HTERT RPE-1 (cell line): ENCODE measurements around the gene EPS15.
"Not testable (repeated sequence)": the region's sequence is repeated elsewhere in the genome, so short reads cannot be mapped to it uniquely, and the experiment has no call there.

ENCODE experiments used
- in situ Hi-C: fragments of 300-500 bp; cut with MboI; formaldehyde crosslinking; loops from 4 replicates; pipeline ENCODE4 v1.14.3; 2020; ENCODE audit warnings: low sequenced_read_pairs

Gene EPS15

DNA sequence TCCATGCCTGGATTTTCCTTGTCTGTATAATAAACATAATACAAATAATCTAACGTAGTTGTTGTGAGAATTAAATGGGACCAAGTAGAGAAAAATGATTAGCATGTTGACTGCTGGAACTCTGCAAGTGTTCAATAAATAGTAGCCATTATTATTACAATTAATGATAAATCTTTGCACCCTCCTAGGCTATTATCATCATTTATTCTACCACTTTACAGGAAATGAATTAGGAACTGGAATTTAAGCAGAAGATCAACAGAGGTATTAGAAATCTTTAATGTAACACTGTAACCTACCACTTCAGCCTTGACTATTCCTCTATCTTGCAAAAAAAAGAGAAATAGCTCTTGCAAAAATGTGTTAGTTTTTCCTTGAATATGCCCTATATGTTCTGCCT, 126.8 kb downstream of the EPS15 start:
- in situ Hi-C loops = no loop called here

DNA sequence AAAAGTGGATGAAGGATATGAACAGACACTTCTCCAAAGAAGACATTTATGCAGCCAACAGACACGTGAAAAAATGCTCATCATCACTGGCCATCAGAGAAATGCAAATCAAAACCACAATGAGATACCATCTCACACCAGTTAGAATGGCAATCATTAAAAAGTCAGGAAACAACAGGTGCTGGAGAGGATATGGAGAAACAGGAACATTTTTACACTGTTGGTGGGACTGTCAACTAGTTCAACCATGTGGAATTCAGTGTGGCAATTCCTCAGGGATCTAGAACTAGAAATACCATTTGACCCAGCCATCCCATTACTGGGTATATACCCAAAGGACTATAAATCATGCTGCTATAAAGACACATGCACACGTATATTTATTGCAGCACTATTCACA, 128.4 kb downstream of the EPS15 start:
- in situ Hi-C loops = not testable (repeated sequence)

DNA sequence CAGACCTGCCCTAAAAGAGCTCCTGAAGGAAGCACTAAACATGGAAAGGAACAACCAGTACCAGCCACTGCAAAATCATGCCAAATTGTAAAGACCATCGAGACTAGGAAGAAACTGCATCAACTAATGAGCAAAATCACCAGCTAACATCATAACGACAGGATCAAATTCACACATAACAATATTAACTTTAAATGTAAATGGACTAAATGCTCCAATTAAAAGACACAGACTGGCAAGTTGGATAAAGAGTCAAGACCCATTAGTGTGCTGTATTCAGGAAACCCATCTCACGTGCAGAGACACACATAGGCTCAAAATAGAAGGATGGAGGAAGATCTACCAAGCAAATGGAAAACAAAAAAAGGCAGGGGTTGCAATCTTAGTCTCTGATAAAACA, 131.8 kb downstream of the EPS15 start:
- in situ Hi-C loops = not testable (repeated sequence)

DNA sequence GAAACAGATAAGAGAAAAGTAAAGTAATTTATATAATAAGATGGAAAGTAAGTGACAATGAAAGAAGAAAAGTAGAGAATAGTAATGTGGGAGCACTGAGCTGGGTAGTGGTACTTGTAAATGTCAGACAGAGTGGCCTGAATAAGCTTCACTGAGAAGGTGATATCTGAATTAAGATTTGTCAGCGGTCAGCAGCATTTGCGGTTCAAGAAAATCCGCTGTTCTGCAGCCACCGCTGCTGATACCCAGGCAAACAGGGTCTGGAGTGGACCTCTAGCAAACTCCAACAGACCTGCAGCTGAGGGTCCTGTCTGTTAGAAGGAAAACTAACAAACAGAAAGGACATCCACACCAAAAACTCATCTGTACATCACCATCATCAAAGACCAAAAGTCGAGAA, 132.8 kb downstream of the EPS15 start:
- in situ Hi-C loops = not testable (repeated sequence)

DNA sequence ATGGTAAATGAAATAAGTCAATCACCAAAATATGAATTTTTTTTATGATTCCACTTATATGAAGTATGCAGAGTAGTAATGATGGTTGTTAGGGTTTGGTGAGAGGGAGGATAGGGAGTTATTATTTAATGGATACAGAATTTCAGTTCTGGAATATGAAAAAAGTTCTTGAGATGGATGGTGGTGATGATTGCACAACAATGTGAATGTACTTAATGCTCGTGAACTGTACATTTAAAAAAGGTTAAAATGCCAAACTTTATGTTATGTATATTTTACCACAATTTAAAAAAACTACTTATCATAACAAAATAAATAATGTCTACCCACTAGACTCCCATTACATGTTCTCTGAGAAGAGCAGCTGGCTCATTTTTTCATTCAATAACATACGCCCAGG, 133.3 kb downstream of the EPS15 start:
- in situ Hi-C loops = no loop called here

DNA sequence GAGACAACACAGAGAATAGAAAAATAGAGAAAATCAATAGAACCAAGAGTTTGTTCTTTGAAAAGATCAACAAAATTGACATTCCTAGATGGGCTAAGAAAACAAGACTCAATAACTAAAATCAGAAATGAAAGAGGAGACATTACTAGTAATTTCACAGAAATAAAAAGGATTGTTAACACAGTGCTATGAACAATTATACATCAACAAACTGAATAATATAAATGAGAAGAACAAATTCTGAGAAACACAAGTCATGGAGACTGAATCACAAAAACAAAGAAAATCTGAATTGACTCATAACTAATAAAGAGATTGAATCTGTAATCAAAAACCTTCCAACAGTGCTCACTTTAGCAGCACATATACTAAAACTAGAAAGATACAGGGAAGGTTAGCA, 137.1 kb downstream of the EPS15 start:
- in situ Hi-C loops = no loop called here

DNA sequence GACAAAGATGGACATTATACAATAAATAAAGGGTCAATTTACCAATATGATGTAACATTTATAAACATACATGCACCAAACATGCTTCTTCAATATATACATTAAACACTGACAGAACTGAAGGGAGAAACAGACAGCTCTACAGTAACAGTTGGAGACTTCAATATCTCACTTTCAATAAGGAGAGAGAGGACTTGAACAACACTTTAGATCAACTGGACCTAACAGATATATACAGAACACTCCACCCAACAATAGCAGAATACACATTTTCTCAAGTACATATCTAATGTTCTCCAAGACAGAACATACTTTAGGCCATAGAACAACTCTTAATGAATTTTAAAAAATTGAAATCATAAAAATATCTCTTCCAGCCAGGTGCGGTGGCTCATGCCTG, 138.1 kb downstream of the EPS15 start:
- in situ Hi-C loops = no loop called here

DNA sequence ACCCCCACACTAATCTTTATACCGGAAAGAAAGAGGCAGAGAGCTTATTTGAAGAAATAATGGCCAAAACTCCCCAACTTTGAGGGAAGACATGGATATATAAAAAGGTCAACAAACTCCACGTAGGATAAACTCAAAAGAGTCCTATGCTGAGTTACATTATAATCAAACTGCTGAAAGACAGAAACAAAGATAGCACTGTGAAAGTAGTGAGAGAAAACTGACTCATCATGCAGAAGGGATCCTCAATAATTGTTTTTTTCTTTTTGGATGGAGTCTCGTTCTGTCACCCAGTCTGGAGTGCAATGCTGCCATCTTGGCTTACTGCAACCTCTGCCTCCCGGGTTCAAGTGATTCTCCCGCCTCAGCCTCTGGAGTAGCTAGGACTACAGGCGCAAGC, 140.2 kb downstream of the EPS15 start:
- in situ Hi-C loops = no loop called here

DNA sequence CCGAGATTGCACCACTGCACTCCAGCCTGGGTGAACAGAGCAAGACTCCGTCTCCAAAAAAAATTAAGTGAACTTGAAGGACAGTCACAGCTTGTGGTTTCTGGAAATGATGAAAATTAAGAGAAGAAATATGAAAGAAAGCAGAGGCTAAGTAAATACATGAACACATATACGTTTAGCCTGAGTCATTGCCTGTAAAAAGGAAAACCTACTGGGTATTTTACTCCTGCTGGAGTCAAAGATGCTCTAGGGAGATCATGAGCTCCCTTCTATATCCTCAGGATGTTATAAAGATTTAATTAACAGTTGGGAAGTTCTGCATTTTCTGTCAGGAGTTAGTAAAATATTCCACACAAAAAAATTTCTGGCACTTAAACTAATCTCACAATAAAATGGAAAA, 145.2 kb downstream of the EPS15 start:
- in situ Hi-C loops = no loop called here

DNA sequence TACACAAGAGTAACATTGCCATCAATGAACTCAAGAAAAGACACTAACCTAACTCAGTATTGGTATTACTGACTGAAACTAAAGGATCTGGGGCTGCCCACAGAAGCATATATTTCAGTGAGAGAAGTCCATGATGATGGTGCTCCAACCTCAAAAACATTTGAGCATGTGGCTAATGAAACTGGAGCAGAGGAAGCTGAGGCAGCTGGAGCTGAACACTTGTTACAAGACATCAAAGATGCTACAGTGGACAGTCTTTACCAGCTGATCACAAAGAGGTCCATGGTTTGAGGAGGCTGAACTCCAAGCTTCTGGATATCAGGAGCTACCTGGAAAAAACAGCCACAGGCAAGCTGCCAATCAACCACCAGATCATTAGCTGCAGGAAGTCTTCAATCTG, 146.5 kb downstream of the EPS15 start:
- in situ Hi-C loops = no loop called here

DNA sequence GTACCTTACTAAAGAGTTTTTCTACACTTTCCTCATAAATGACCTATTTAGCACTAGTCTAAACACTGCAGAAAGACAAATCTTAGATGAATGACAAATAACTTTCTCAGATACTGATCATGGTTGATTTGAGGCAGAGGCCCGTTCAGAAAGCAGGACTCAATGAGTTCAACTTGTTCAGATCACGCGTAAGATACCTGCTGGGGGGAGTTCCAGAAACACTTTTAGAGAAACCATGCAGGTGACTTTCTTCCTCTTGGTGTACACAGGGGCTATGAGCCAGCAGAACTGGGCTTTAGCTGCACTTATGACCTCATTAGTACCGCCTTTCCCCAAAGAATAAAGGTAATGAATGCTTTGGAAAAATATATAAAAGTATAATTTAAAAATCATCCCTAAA, 149.9 kb downstream of the EPS15 start:
- in situ Hi-C loops = no loop called here

DNA sequence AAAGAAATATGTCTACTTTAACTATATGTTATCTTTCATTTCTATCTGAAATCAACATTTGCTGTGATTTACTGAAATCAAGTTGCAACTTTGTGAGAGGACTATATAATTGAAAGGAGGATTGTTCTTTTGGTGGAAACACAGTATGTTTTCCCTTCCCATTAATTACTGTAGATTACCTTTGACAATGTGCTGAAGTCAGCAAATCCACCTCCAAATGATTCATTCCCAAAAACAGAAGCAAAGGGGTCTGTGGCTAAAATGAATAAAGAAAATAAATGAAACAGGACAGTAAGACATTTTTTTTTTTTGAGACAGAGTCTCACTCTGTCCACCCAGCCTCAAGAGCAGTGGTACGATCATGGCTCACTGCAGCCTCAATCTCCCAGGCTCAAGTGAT, 153.3 kb downstream of the EPS15 start:
- in situ Hi-C loops = no loop called here

DNA sequence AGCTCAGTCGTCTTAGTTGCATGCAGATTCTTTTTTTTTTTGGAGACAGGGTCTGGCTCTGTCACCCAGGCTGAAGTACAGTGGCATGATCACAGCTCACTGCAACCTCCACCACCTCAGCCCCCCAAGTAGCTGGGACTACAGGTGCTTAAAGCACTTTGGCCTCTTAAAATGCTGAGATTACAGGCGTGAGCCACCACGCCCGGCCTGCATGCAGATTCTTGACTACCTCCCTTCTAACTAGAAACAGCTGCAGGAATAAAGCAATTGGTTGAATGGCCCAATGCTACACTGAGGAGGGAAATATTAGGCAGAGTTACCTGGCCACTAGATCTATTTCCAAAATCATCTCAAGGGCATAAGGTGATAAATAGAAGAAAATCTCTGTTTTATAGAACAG, 159.2 kb downstream of the EPS15 start:
- in situ Hi-C loops = no loop called here

DNA sequence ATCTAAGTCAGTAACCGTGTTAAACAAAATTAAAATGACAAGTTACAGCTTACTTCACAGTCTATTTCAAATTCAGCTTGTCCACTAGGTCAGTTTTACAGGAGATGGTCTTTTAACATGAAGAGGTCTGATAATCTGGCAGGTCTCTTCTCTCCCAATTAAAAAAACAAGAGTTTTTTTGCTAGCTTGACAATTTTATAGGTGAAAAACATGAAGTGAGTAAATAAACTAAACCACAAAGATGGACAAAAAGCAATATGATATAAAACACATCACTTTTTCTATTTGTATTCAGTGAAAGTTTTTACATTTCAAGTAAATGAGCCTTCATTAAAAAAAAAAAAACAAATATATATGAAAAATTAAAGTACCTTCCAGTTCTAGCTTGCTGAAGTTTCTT, 163.7 kb downstream of the EPS15 start:
- in situ Hi-C loops = no loop called here

DNA sequence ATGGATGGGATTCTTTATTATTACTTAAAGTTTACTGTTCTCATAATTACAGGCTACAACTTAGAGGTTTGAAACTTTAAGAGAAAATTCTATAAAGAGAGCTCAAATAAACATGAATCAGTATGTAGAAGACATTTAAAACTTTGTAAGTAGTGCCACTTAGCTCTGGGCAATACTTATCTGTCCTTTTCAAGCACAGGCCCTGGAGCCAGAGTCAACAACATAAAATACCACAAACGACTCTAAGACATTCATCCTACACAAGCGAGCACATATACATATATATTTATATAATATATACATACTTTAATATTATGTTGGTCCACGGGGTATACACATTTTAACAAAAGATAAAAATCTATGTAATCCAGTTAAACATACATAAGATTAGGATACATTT, 164.7 kb downstream of the EPS15 start:
- in situ Hi-C loops = no loop called here

DNA sequence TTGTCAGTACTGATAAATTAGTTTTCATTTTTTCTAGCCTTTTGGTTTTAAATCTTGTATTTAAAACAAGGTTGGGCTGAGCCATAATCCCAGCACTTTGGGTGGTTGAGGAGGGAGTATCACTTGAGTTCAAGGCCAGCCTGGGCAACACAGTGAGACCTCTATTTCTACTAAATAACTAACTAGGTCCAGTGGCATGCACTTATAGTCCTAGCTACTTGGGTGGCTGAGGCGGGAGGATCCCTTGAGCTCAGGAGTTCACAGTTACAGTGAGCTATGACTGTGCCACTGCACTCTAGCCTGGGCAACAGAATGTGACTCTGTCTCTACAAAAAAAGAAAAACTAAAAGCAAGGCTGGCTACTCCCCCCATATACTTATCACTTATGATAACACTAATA, 167.2 kb downstream of the EPS15 start:
- in situ Hi-C loops = no loop called here

DNA sequence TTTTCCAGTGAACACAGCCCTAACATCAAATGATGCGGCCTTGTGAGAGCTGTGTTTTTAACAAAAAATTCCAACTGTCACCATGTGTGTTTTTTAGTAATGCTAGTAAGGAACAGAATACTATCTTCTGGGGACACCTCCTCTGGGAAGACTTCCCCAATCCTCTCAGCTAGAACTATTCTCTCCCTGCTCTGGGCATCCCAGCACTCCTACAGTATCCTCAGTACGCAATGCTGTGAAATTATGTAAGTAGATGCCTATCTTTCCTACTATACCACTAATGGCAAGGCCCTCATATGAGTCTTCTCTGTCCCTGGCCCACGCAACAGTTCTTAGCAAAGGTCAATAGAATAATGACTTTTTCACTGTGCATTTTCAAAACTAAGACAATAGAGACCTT, 169.2 kb downstream of the EPS15 start:
- in situ Hi-C loops = no loop called here

DNA sequence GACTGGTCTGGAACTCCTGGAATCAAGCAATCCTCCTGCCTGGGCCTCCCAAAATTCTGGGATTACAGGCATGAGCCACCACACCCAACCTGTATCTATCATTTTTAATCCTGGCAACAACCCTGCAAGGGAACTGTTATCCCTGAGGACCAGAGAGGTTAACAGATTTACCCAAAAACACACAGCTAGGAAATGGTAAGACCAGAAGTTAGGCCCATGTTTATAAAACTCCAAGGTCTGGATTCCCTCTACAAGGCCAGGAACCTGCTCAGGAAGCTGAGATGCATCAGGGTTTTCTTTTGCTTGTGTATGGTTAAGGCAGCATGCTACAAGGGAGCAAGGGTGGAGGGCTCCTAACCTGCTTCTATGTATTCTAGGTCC, 170.9 kb downstream of the EPS15 start:
- in situ Hi-C loops = no loop called here

DNA sequence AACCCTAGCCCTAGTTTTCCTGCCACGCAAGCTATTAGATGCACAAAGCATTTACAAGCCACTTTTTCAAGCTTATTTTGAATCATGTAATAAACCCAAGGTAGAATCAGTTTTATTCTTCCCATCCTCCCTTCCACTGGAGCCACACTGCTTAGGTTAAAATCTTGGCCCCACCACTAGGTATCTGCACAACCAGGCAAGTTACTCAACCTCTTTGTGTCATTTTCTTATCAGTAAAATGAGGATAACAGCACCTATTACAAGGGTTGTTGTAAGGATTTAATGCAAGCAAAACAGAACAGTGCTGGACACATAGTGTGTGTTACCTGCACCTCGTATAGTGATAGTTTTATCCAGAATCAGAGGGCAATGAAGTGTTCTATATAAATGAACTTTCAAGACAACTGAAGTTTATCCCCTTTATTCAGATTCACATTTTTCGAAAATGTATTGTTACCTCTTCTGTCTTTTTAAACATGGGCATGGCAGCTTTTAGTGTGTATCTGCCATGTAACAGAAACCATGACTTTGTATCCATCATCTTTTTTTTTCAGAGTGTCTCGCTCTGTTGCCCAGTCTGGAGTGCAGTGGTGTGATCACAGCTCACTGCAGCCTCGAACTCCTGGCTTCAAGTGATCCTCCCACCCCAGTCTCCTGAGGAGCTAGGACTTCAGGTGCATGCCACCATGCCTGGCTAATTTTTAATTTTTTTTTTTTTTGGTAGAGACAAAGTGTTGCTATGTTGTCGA, 171.5 kb downstream of the EPS15 start:
- in situ Hi-C loops = no loop called here

DNA sequence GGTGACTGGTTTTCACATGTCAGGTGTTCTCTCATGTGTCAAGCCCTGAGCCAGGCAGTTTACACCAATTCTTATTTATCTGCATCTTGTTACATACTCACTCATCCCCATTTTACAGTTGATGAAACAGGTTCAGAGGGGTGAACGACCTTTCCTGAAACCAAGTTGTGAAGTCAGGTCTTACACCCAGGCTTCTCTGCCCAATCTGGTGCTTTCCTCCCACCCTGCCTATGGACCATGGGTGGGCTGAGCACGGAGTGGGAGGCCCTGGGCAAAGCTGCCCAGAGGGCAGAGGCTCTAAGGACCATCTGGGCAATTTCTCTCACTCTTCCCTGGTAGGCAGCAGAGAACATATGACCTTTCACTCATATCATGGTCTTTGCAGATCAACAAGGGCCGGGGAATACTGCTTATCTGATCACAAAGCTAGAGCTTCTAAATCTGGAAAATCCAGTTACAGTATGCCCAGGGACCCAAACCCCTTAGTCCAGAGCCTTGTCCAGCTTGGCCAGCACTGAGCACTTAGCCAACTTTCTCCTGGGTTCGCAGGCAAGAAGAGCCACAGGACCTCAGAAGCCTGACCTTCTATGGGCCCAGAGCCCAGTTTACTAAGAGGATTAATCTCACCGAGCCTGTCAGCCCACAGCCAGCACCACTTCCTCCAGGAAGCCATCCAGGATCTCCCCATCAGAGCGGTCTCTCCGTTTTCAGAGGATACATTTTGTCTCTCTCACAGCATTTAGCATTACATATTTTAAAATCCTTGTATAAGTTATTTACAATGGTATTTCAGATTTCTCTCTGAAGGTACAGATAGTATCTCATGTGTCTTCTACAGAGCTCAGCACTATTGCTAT, 172.8 kb downstream of the EPS15 start:
- in situ Hi-C loops = no loop called here

DNA sequence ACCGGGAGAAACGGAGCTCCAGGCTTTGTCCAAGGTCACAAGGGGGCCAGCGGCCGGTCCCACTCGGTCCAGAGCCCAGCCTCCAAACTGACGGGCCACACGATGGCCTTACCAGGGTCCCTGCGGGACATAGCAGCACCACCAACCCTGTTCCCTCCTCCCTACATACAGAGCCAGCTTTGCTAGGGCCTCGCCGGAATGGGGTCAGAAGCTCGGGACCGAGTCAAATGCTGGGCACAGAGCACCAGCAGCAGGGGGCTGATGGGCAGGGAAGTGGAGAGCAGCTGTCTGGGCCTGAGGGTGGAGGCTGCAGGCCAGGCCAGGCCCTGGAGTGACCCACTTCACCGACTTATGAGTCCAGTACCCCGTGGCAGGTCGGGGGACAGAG, 173.8 kb downstream of the EPS15 start:
- in situ Hi-C loops = no loop called here

DNA sequence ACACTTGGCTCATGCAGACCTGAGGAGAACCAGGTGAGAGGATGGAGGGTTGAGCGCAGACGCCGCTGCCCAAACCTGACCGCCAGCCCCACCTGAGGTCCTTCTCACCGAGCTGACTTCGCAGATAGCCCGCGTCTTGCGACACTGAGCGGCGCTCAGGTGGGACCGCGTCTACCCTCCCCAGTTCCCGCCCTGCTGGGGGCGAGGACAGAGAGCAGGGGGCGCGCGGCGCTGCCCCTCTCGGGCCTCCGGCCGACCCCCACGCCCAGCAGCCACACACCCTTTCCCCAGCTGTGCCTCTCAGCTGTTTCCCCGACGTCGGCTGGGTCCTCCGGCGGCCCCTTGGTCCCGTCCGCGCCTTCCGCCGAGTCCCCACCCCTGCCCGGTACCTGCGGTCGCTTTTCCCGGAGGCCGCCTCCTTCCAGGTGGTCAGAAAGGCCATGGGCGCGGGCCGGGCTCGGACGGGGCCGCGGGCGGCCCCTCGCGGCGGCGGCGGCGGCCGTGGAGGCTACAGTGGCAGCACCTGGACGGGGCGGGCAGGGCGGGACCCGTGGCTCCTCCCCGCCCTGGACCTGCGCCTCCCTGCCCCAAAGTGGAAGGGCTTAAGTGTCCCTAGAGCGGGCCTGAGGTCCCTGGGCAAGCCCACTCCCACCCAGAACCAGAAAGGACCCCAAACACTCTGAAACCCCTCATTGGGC, 174.3 kb downstream of the EPS15 start:
- in situ Hi-C loops = no loop called here
